ENCODE measurements around the gene TAF1D. TPM values are rescaled to one million over a fixed set of nuclear protein-coding genes. Genes with fewer than 3 reads are reported as not detected.

The TAF1D gene
- total RNA-seq, 1 experiment from 2014 or later = 272 TPM

- no peak overlapping the region for H2BK20ac ChIP-seq (ENCODE audit: low read depth, low read length, poor library complexity, severe bottlenecking)
- Mint-ChIP-seq H3K4me1 (no peaks in the 10 kb centered on the region), H3K27me3 (ENCODE audit: low read depth) (no peaks in the 10 kb centered on the region), H3K27ac (no peak overlapping the region; a peak in 1 of 7 replicates), H3K9me3 (no peaks in the 10 kb centered on the region), H3K36me3 (ENCODE audit: insufficient read depth in 1 of 3, low read depth in 3 of 3) (peaks cover 15 to 60% (median 49%) of the 10 kb centered on the region in 3 experiments), H3K4me3 (no peak overlapping the region)
- no CpG with 5 or more reads among the region's 38 CpGs for WGBS (ENCODE audit: extremely low coverage, insufficient read length, low lambda C conversion rate)
- no peak overlapping the region for H3K27ac ChIP-seq (ENCODE audit: insufficient read length, low read depth, low read length)
- no peak overlapping the region for H3T11ph ChIP-seq (ENCODE audit: low read length)
- H3K4me2 ChIP-seq (ENCODE audit: insufficient read depth, insufficient read length, low read length) = no peak overlapping the region
- H4K8ac ChIP-seq (replicated peaks; ENCODE audit: insufficient read length, low read depth, low read length) = no peak overlapping the region
- no peaks in the 10 kb centered on the region for H3K27me3 ChIP-seq (ENCODE audit: insufficient read depth, low read length)
- no peaks in the 10 kb centered on the region for H3K9me3 ChIP-seq (ENCODE audit: control insufficient read depth, low read depth, low read length)
- no peak overlapping the region for H2BK12ac ChIP-seq (ENCODE audit: insufficient read length, low read depth, low read length)
- no peaks in the 10 kb centered on the region for H4K20me1 ChIP-seq (ENCODE audit: control insufficient read depth, insufficient read depth, insufficient read length)
- H3K23ac ChIP-seq (ENCODE audit: insufficient read length, low read depth, low read length) = no peak overlapping the region
- no peaks in the 10 kb centered on the region for H3K79me2 ChIP-seq (ENCODE audit: insufficient read depth, low read length)
- H3K18ac ChIP-seq (ENCODE audit: insufficient read length, low read depth, low read length) = no peak overlapping the region
- no peak overlapping the region for H2BK120ac ChIP-seq (ENCODE audit: low read depth, low read length, poor library complexity, severe bottlenecking)
- no peak overlapping the region for H2AK5ac ChIP-seq (ENCODE audit: insufficient read length, low read length)
- no peak for DNase-seq
- H2BK5ac ChIP-seq (ENCODE audit: insufficient read length, low read length) = no peak overlapping the region
- H4K91ac ChIP-seq (ENCODE audit: insufficient read length, low read depth, low read length) = no peak overlapping the region
- H3K4me1 ChIP-seq (ENCODE audit: insufficient read depth, low read length) = no peaks in the 10 kb centered on the region
- H3K79me1 ChIP-seq (ENCODE audit: insufficient read depth, low read depth, low read length, poor library complexity, severe bottlenecking) = no peaks in the 10 kb centered on the region
- peaks cover 3% of the 10 kb centered on the region for H3K23me2 ChIP-seq (ENCODE audit: insufficient read length, low read depth, low read length, poor library complexity, severe bottlenecking)
- no peak overlapping the region for H3K56ac ChIP-seq (ENCODE audit: insufficient read length, low read depth, low read length)
- no peak overlapping the region for H2AFZ ChIP-seq (ENCODE audit: low read length)
- H3K9ac ChIP-seq (ENCODE audit: extremely low read depth, insufficient read length, low read length) = no peak overlapping the region
- no peak overlapping the region for H3K4ac ChIP-seq (ENCODE audit: low read depth, low read length)
- no peak overlapping the region for H3K14ac ChIP-seq (ENCODE audit: insufficient read depth, low read length)
- no peak overlapping the region for H2BK15ac ChIP-seq (ENCODE audit: low read depth, low read length)
- H4K5ac ChIP-seq (ENCODE audit: insufficient read length, low read depth, low read length) = no peak overlapping the region
- TF ChIP-seq, protein P1, sequence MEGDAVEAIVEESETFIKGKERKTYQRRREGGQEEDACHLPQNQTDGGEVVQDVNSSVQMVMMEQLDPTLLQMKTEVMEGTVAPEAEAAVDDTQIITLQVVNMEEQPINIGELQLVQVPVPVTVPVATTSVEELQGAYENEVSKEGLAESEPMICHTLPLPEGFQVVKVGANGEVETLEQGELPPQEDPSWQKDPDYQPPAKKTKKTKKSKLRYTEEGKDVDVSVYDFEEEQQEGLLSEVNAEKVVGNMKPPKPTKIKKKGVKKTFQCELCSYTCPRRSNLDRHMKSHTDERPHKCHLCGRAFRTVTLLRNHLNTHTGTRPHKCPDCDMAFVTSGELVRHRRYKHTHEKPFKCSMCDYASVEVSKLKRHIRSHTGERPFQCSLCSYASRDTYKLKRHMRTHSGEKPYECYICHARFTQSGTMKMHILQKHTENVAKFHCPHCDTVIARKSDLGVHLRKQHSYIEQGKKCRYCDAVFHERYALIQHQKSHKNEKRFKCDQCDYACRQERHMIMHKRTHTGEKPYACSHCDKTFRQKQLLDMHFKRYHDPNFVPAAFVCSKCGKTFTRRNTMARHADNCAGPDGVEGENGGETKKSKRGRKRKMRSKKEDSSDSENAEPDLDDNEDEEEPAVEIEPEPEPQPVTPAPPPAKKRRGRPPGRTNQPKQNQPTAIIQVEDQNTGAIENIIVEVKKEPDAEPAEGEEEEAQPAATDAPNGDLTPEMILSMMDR (conservative IDR thresholded peaks at IDR 0.05) = no peak
These were observed 16.9 kb upstream of the TAF1D start for GRCh38 chr11:93757924-93758865.
